K562 (cell line): ENCODE results near the gene IP6K1. TPM values are rescaled to one million over a fixed set of nuclear protein-coding genes. Genes with fewer than 3 reads are reported as not detected.
"Not testable (repeated sequence)": the region's sequence is repeated elsewhere in the genome, so short reads cannot be mapped to it uniquely, and the experiment has no call there.

Source experiments
- ATAC-seq: fragments of 200-7000 bp; cut with Tn5 transposase; 3 replicates; pipeline ENCODE4 v1.9.1; 2020; ENCODE audit warnings: moderate library complexity
- BruUV-seq: library from RNA; stranded (reverse); fragments of 400-500 nt; replicated peaks from 2 replicates; lab custom pipeline; 2021; lab: Mats Ljungman, UMichigan
- CTCF ChIA-PET: fragments of 300-600 bp; formaldehyde crosslinking; extraction: SDS; loops from one replicate; lab custom pipeline; 2021; ENCODE audit warnings: low intra/inter-chr PET ratio; lab: Yijun Ruan, JAX
- POLR2A ChIA-PET: fragments of 300-600, 350-650 bp; sonication (Branson Sonifier 250); formaldehyde crosslinking; extraction: SDS; loops from one replicate; lab custom pipeline; 2021; ENCODE audit warnings: antibody characterized with exemption, inconsistent platforms; lab: Yijun Ruan, JAX
- DNase-seq, 4 experiments: peaks; one replicate each; pipeline versions ENCODE4 v3.0.0 to v3.0.0-alpha.2; 2011 to 2018; ENCODE audit warnings: low spot score in 3 of 4, mixed read lengths in 3 of 4; ENCODE audit errors: extremely low read depth in 1 of 4
- FAIRE-seq: peaks from 2 replicates; lab custom pipeline; 2011; peaks lifted over from hg19 to GRCh38; lab: Jason Lieb, UNC
- H2AFZ ChIP-seq: 2 replicates; pipeline ENCODE4 v1.6.0; 2011; ENCODE audit warnings: low read depth, low read length, control low read depth, inconsistent platforms
- H3K27ac ChIP-seq: fragments of 200-600 bp; 3 replicates; pipeline ENCODE4 v1.8.0; 2011; ENCODE audit warnings: low read depth, mild to moderate bottlenecking, control low read depth, inconsistent platforms, low read length, moderate library complexity, mixed read lengths; ENCODE audit errors: extremely low read depth
- H3K27me3 ChIP-seq, 2 experiments: fragments of 300-600 bp in 1 of 2; 2 replicates in 1 of 2; 3 replicates in 1 of 2; pipeline versions ENCODE4 v1.6.0 to v1.8.0; 2011; ENCODE audit warnings: inconsistent platforms in 2 of 2, low read length in 2 of 2, mild to moderate bottlenecking in 1 of 2, mixed read lengths in 1 of 2, moderate library complexity in 1 of 2; ENCODE audit not compliant: control insufficient read depth in 2 of 2, insufficient read depth in 2 of 2
- H3K36me3 ChIP-seq: fragments of 300-600 bp; 3 replicates; pipeline ENCODE4 v1.8.0; 2011; ENCODE audit warnings: mild to moderate bottlenecking, low read length, inconsistent platforms; ENCODE audit not compliant: control insufficient read depth, insufficient read depth
- H3K4me1 ChIP-seq, 2 experiments: fragments of 200-600 bp in 1 of 2; replicated peaks in 1 of 2; 2 replicates in 1 of 2; 3 replicates in 1 of 2; pipeline versions ENCODE4 v1.5.1 to v1.8.0; 2011; ENCODE audit warnings: inconsistent platforms in 2 of 2, low read length in 2 of 2, mild to moderate bottlenecking in 1 of 2, mixed read lengths in 1 of 2, moderate library complexity in 1 of 2; ENCODE audit not compliant: control insufficient read depth in 2 of 2, insufficient read depth in 2 of 2
- H3K4me2 ChIP-seq: 2 replicates; pipeline ENCODE4 v1.6.1; 2011; ENCODE audit warnings: low read length, control low read depth, inconsistent platforms, mixed read lengths; ENCODE audit not compliant: insufficient read depth
- H3K4me3 ChIP-seq: fragments of 200-600 bp; sonication (generic), shearing (Covaris generic); 2 replicates; pipeline ENCODE4 v1.5.1; 2016; ENCODE audit warnings: control low read depth, inconsistent platforms
- H3K79me2 ChIP-seq: fragments of 200-600 bp; 3 replicates; pipeline ENCODE4 v1.8.0; 2011; ENCODE audit warnings: low read length, inconsistent platforms; ENCODE audit not compliant: control insufficient read depth, insufficient read depth
- H3K9ac ChIP-seq, 2 experiments: 2 replicates each; pipeline versions ENCODE4 v1.6.0 to v1.6.1; 2011; ENCODE audit warnings: low read depth in 2 of 2, low read length in 2 of 2, control low read depth in 1 of 2, inconsistent platforms in 1 of 2, mild to moderate bottlenecking in 1 of 2, mixed read lengths in 1 of 2; ENCODE audit not compliant: insufficient read depth in 1 of 2
- H3K9me1 ChIP-seq: one replicate; pipeline ENCODE4 v1.6.0; 2011; ENCODE audit warnings: inconsistent platforms, mild to moderate bottlenecking, low read length, moderate library complexity; ENCODE audit not compliant: control insufficient read depth, insufficient read depth
- H3K9me3 ChIP-seq: replicated peaks from 2 replicates; pipeline ENCODE4 v1.5.1; 2011; ENCODE audit warnings: low read depth, low read length, inconsistent platforms; ENCODE audit not compliant: control insufficient read depth, insufficient read depth
- H4K20me1 ChIP-seq: replicated peaks from 2 replicates; pipeline ENCODE4 v1.6.1; 2011; ENCODE audit warnings: low read length, inconsistent platforms, mixed read lengths; ENCODE audit not compliant: control insufficient read depth, insufficient read depth
- BHLHE40 ChIP-seq: IDR thresholded peaks from 2 replicates; pipeline ENCODE4 v1.6.1; 2011; ENCODE audit warnings: low read length, improper control_type of control experiment
- CBFA2T3 ChIP-seq: fragments of 450-650 bp; IDR thresholded peaks from 2 replicates; pipeline ENCODE4 v1.6.1; 2017
- CREBBP ChIP-seq: IDR thresholded peaks from one replicate; pipeline ENCODE4 v1.6.1; 2012; ENCODE audit warnings: low read depth, mild to moderate bottlenecking, control low read depth, inconsistent platforms, low read length
- ELF4 ChIP-seq: fragments of 450-650 bp; formaldehyde crosslinking; IDR thresholded peaks from 2 replicates; pipeline ENCODE4 v1.4.0; 2022; ENCODE audit warnings: missing genetic modification characterization
- FOXA1 ChIP-seq: fragments of 450-650 bp; IDR thresholded peaks from 2 replicates; pipeline ENCODE4 v1.6.1; 2016; ENCODE audit warnings: mild to moderate bottlenecking, borderline replicate concordance
- MCM3 ChIP-seq: fragments of 450-650 bp; IDR thresholded peaks from 2 replicates; pipeline ENCODE4 v1.6.1; 2016
- MEF2A ChIP-seq: IDR thresholded peaks from 2 replicates; pipeline ENCODE4 v1.6.1; 2011; ENCODE audit warnings: low read depth, mild to moderate bottlenecking, low read length, moderate library complexity; ENCODE audit not compliant: control insufficient read depth
- NFIC ChIP-seq: fragments of 450-650 bp; IDR thresholded peaks from 2 replicates; pipeline ENCODE4 v1.6.1; 2017; ENCODE audit warnings: mild to moderate bottlenecking, inconsistent platforms
- OTX1 ChIP-seq: fragments of 450-650 bp; formaldehyde crosslinking; IDR thresholded peaks from 2 replicates; pipeline ENCODE4 v1.4.0; 2022; ENCODE audit warnings: mild to moderate bottlenecking
- PYGO2 ChIP-seq: fragments of 450-650 bp; IDR thresholded peaks from 2 replicates; pipeline ENCODE4 v1.6.1; 2016; ENCODE audit warnings: mild to moderate bottlenecking, missing genetic modification characterization, moderate library complexity, missing compliant biosample characterization
- SPI1 ChIP-seq: IDR thresholded peaks from 2 replicates; pipeline ENCODE4 v1.6.1; 2011; ENCODE audit warnings: low read depth, low read length, control low read depth, borderline replicate concordance
- TEAD1 ChIP-seq, 2 experiments: fragments of 450-650 bp in 1 of 2; sonication (generic) in 1 of 2; formaldehyde crosslinking; IDR thresholded peaks; 2 replicates each; pipeline versions ENCODE4 v1.4.0 to v1.8.0; 2020 to 2022; ENCODE audit warnings: mild to moderate bottlenecking in 2 of 2, missing genetic modification reagents in 1 of 2
- TRIM24 ChIP-seq, 2 experiments: fragments of 450-650 bp; IDR thresholded peaks; 2 replicates each; pipeline ENCODE4 v1.6.1; 2016
- ZHX1 ChIP-seq: fragments of 150-350 bp; conservative IDR thresholded peaks from 2 replicates; pipeline ENCODE4 v1.6.1; 2014; ENCODE audit warnings: low read length
- ZNF146 ChIP-seq: IDR thresholded peaks from one replicate; pipeline ENCODE4 v1.6.1; 2018; ENCODE audit warnings: missing compliant biosample characterization; ENCODE audit not compliant: unreplicated experiment
- WGBS: fragments of 100-300 bp; shearing (Covaris generic); methylation state at CpG from one replicate; pipeline ENCODE4 v1.1.6; 2016; ENCODE audit warnings: low coverage, mixed read lengths; ENCODE audit not compliant: insufficient coverage; ENCODE audit errors: missing lambda C conversion rate; 5-methylcytosine and 5-hydroxymethylcytosine counted together
- in situ Hi-C: fragments of 300-500 bp; cut with MboI; formaldehyde crosslinking; loops from 4 replicates; pipeline ENCODE4 v1.15.0; 2018; ENCODE audit warnings: inconsistent platforms, mixed read lengths
- intact Hi-C: fragments of 100-400 bp; cut with micrococcal nuclease; formaldehyde crosslinking; loops from 2 replicates; pipeline ENCODE4 v1.14.2; 2022
- polyA plus RNA-seq, 8 experiments: library from polyadenylated mRNA; depleted of rRNA in 4 of 8; stranded (reverse) in 5 of 8; unstranded in 3 of 8; fragments of >200 nt; fragmentation: Nextera tagmentation in 2 of 8; fragmentation: Illumina TruSeq in 1 of 8; extraction: Ambion mirVana in 2 of 8; extraction: Trizol in 1 of 8; gene quantifications; 2 replicates each; pipeline versions ENCODE4 v1.2.1 to v1.2.3, GENCODE V29; 2011 to 2014; ENCODE audit warnings: inconsistent platforms in 1 of 8, missing spikeins in 1 of 8
- total RNA-seq, 7 experiments: library from RNA; depleted of rRNA in 6 of 7; stranded (reverse); fragments of >200 nt in 6 of 7; fragmentation: Illumina TruSeq in 2 of 7; extraction: Trizol in 2 of 7; gene quantifications; 2 replicates each; pipeline versions ENCODE4 v1.2.1 to v1.2.3, GENCODE V29; 2011 to 2021; ENCODE audit warnings: low replicate concordance in 1 of 7
- TF ChIP-seq, protein P1 (sequence below): sonication (generic); formaldehyde crosslinking; IDR thresholded peaks from 2 replicates; pipeline ENCODE4 v1.9.0; 2022; ENCODE audit warnings: mild to moderate bottlenecking, missing genetic modification reagents

The IP6K1 gene
- total and polyA plus RNA-seq, 9 of the 15 experiments (the other 6 are each of a cell fraction or from before 2014, with no cell fraction given) = 0.46 to 29.2 (median 13.1) TPM

DNA sequence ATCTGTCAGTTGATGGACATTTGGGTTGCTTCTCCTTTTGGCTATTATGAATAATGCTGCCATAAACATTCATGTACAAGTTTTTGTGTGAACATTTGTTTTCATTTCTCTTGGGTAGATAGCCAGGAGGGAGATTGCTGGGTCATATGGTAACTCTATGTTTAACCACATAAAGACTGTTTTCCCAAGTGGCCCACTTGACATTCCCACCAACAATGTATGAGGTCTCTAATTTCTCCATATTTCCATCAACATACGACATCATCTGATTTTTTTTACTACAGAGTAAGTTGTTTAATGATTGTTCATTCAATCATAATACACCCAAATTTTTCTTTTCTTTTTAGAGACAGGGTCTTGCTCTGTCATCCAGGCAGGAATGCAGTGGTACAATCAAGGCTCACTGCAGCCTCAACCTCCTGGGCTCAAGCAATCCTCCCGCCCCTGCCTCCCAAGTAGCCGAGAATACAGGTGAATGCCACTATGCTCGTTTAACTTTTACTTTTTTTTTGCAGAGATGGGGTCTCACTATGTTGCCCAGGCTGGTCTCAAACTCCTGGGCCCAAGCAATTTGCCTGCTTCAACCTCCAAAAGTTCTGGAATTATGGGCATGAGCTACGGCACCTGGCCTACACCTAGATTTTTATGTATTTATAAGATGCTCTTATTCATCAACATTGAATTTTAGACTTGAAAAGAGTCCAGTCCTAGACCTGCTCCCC is 6.8 kb downstream of the IP6K1 start:
- Histone ChIP-seq H3K79me2 (peaks cover 79% of the 10 kb centered on the region), H3K4me1 (no peaks in the 10 kb centered on the region; a peak in 2 of 5 replicates), H3K9me1 (no peaks in the 10 kb centered on the region), H2AFZ (no peak overlapping the region), H3K27me3 (no peaks in the 10 kb centered on the region), H3K27ac (no peak overlapping the region), H4K20me1 (0 out of 2 replicates have a peak, but pooled peaks cover 3% of the 10 kb centered on the region), H3K36me3 (peaks cover 57% of the 10 kb centered on the region; the same call in 2 of the 3 replicates), H3K9ac (no peak overlapping the region), H3K4me2 (no peak overlapping the region), H3K9me3 (no peaks in the 10 kb centered on the region), H3K4me3 (no peak overlapping the region)
- in situ Hi-C loops (no loop called here), intact Hi-C loops (no loop called here)
- FAIRE-seq (no peak), ATAC-seq (no peak), DNase-seq (no peak)
- TF ChIP-seq MEF2A (no peak), TEAD1 (CRISPR knock-in tag; IDR thresholded peaks at IDR 0.05) (no peak), SPI1 (no peak), NFIC (no peak), ZHX1 (no peak), FOXA1 (no peak), CBFA2T3 (no peak), CREBBP (no peak), BHLHE40 (no peak), OTX1 (CRISPR knock-in tag) (no peak), MCM3 (no peak), TRIM24 (IDR thresholded peaks at IDR 0.05) (no peak), PYGO2 (tag) (no peak), ELF4 (CRISPR knock-in tag) (no peak), ZNF146 (CRISPR knock-in tag) (no peak)
- TF ChIP-seq, protein P1, sequence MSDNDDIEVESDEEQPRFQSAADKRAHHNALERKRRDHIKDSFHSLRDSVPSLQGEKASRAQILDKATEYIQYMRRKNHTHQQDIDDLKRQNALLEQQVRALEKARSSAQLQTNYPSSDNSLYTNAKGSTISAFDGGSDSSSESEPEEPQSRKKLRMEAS (CRISPR knock-in tag) = no peak
- BruUV-seq = no TSS peak
- POLR2A ChIA-PET = interaction anchor here (0.9 to 1.4 kb wide), 3 partner anchors 20 to 24 kb away, joined by 3 to 4 read pairs (median 3); partner anchors contain the start of gene INKA1
- WGBS = 84% methylated on average over 5 of the region's 5 CpGs
- CTCF ChIA-PET = no interaction called here

DNA sequence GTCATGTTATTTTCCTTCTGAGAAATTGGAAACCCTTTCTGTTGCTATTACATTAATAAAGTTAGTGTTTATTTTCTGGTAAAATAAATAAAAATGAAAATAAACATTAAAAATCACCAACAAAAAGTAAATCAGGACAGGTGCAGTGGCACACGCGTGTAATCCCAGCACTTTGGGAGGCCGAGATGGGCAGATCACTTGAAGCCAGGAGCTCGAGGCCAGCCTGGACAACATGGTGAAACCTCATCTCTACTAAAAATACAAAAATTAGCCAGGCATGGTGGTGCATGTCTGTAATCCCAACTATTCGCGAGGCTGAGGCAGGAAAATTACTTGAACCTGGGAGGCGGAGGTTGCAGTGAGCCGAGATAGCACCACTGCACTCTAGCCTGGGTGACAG is 10.2 kb downstream of the IP6K1 start:
- Histone ChIP-seq H3K36me3 (peaks cover 41% of the 10 kb centered on the region; the same call in 2 of the 3 replicates), H3K79me2 (peaks cover 81% of the 10 kb centered on the region)
- H3K4me2 ChIP-seq, H3K9ac ChIP-seq, H3K4me1 ChIP-seq, in situ Hi-C loops, CTCF ChIA-PET, DNase-seq, H3K9me3 ChIP-seq, H3K27me3 ChIP-seq, H3K4me3 ChIP-seq, H4K20me1 ChIP-seq, ATAC-seq, FAIRE-seq, intact Hi-C loops, H3K9me1 ChIP-seq, H2AFZ ChIP-seq, H3K27ac ChIP-seq, BruUV-seq: not testable (repeated sequence)
- POLR2A ChIA-PET = interaction anchor here (2.7 kb wide), 1 partner anchor 18 kb away, joined by 12 read pairs; no protein-coding TSS in a partner anchor
- 89% methylated on average over 8 of the region's 8 CpGs for WGBS
